Subcutaneous adipose tissue (tissue), 4 donors: Measurements from ENCODE around the gene PIK3R5. TPM values are rescaled to one million over a fixed set of nuclear protein-coding genes. Genes with fewer than 3 reads are reported as not detected.

ENCODE experiments used
- total RNA-seq, 4 donors: library from RNA; depleted of rRNA; stranded (reverse); fragments of >200 nt; gene quantifications; one replicate each; pipeline ENCODE4 v1.1.0, GENCODE V29; 2016
- TF ChIP-seq, protein P1 (sequence below): fragments of 450-650 bp; IDR thresholded peaks from one replicate; pipeline ENCODE4 v1.5.1; 2016; ENCODE audit warnings: low read depth, mild to moderate bottlenecking, control low read depth, antibody characterized with exemption, moderate library complexity

The PIK3R5 gene
- total RNA-seq, 4 donors from 2014 or later, result 12.2 to 56.9 (median 25.5) TPM

DNA sequence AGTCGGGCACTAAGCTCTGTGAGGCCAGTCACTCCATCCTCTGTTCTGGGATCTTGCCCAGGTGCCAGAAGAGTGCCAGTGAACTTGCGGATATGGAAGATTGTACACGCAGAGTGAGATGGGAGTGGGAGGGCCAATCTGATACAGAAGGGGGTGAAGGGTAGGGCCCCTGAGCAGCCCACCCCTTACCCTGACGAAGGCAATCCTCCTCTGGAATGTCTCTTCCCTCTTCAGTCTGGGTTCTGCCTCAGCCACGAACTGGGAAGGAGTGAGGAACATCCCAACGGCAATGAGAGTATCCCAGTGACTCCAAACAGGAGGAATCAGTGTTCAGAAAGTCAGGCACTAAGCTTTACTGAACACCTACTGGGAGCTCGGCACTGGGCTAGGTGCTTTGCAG lies 86.1 kb downstream of the PIK3R5 start:
- TF ChIP-seq, protein P1, sequence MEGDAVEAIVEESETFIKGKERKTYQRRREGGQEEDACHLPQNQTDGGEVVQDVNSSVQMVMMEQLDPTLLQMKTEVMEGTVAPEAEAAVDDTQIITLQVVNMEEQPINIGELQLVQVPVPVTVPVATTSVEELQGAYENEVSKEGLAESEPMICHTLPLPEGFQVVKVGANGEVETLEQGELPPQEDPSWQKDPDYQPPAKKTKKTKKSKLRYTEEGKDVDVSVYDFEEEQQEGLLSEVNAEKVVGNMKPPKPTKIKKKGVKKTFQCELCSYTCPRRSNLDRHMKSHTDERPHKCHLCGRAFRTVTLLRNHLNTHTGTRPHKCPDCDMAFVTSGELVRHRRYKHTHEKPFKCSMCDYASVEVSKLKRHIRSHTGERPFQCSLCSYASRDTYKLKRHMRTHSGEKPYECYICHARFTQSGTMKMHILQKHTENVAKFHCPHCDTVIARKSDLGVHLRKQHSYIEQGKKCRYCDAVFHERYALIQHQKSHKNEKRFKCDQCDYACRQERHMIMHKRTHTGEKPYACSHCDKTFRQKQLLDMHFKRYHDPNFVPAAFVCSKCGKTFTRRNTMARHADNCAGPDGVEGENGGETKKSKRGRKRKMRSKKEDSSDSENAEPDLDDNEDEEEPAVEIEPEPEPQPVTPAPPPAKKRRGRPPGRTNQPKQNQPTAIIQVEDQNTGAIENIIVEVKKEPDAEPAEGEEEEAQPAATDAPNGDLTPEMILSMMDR, result no peak

DNA sequence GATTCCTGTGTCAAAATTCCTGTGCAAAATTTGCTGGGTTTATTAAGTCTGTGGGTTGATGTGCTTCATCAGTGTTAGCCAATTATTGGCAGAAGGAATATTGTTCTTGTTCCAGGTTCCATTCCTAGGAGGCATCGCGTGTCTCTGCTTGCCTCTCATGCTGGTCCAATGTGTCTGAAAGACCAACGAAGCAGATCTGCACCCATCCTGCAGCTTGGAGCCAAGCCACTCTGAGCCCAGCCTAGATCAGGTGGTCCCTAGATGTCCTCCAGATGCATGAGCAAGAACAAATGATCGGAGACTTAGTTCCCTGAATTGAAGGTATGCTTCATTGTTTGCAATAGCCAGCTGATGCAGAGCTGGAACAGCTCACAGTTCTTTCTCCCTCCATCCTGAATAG lies 87.5 kb downstream of the PIK3R5 start:
- TF ChIP-seq, protein P1, result no peak

DNA sequence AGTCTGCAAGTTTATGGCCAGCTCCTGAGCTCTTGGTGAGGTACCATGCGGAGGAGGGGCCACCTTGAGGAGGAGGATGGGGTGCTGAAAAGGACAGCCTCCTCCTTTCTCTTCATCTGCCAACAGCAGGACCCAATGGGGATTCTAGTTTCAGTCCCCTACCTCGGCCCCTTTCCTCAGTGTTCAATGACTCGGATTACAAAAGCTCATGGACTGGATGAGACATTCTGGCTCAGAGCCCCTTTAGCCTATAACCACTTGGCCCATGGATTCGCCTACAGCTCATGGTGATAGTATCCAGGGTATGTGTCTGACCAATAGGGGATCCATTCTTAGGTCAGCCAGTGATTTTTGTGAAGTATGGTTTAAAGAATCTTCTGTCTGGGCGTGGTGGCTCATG lies 89.5 kb downstream of the PIK3R5 start:
- TF ChIP-seq, protein P1, result no peak

DNA sequence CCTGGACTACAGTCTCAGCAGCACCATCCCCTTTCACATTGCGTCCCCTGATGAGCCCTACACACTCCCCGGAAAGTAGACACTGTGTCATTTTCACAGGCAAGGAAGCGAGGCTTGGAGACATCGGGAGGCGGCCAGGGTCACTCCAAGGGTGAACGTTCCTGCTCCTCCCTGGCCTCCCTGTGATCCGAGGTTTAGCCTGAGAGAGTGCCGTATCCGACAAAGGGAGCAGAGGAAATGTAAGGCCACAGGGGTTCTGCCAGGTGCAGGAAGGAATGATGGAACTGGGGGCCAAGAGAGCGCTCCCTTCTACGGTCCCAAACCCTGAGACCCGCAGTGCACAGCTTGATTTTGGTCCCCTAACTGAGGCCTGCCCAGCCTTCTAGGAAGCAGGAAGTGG lies 90.1 kb downstream of the PIK3R5 start:
- TF ChIP-seq, protein P1, result no peak

DNA sequence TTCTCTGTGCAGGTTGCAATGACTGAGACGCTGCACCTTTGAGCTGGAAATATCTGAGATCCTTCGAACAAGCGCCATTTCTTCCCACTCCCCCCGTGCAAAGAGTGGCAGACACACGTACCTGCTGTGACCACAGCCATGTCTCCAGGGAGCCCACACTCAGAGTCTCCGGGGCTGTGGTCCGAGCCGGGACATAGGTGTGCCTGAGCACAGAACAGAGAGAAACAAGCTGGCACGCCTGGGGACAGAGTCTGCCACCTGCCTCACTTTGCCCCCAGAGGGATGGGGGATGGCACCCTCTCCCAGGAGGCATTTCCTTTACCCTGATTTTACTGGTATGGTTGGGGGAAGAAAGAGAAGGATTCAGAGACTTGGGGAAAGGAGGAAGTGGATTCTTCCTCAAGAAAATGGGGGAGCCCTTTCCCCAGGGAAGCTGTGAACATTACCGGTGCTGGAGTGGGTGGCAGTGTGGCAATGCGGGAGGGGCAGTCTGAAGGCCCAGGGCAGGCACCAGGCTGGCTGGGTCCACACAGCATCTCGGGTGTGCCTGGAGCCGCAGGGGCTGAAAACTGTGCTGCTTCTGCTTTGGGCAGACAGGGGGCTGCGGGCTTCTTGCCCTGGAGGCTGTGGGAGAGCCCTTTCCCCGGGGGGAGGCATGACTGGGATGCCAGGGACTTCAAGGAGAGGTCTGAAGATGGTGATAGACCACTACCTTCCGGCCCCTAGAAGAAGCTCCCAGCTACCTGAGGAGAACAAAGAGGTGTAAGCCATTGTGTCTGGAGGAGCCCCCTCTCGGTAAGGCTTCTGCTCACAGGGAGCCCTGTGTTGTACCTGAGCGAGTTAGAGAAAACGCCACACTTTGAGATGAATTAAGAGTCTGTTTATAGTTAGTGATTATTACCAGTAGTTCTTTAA lies 91.4 kb downstream of the PIK3R5 start:
- TF ChIP-seq, protein P1, result no peak

DNA sequence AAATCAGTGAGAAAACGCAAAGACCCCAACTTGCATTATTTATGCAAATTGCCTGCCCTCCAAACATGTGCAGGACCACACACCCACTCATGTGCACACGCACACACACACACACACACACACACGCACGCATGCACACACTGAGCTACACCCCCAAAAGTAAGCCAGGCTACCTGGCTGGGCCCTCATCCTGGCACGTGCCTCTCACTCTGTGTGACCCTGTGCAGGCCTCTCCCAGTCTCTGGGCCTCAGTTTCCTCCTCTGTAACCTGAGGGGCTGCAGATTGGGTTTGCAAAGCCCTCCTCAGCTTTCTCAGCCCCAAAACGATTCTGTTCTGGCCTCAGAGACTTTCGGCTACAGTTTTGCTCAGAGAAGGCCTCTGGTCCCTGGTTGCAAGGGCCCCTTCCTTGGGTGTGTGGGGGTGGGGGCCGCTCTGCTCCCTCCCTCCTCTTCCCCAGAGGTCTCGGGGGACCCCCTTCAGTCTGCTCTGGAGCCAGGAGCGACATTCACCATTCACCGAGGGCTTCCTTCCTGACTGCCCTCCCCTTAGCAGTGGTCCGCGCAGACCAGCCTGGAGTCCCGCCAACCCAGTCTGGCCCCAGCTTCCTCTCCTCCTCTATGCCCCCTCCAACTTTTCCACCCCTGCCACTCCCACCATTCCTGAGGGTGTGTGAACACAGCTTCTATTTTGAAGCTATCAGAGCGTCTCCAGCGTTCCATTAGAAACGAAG lies 92.6 kb downstream of the PIK3R5 start:
- TF ChIP-seq, protein P1, result no peak

DNA sequence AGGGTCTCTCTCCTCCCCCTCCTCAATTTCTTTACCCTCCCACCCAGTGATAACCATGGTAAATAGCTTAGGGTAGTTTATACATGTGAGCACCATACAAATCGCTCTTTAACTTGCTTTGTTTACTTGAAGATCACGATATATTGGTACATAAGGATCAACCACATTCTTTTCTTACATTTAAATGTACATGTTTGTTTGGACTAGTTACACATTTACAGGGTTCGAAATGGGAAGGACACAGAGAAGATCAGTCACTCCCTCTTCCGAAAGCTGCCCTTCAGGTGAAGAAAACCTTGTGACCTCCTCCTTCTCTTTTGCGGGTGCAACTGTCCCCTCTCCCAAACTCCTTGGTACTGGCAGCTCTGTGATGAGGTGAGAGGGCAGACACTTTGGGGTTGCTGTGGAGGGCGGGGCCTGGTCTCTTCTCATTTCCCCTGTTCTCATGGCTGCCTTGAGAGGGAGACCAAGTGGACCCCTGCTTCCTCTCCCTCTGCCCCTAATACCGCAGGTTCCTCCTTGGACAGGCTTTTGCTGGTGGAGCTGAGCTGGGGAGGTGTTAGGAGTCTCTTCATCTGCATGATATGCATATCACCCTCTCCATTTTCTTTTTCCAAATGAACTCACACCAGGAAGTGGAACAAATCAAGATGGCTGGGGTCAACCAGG lies 93.3 kb downstream of the PIK3R5 start:
- TF ChIP-seq, protein P1, result no peak
